Lung (tissue), 12 donors: ENCODE measurements around the gene SLC44A5. TPM values are rescaled to one million over a fixed set of nuclear protein-coding genes. Genes with fewer than 3 reads are reported as not detected.
A peak's percentile ranks its signal among the peaks of the same experiment; 100 is the strongest.

Source experiments
- ATAC-seq: fragments of 200-7000 bp; cut with Tn5 transposase; one replicate; pipeline ENCODE4 v1.9.1; 2020; ENCODE audit warnings: moderate number of reproducible peaks; ENCODE audit not compliant: insufficient read depth, low FRiP score
- DNase-seq, 3 donors: peaks; one replicate each; pipeline ENCODE4 v3.0.0-alpha.2; 2013 to 2017
- H3K27ac ChIP-seq, 2 donors: one replicate each; pipeline ENCODE4 v1.5.1; 2013; ENCODE audit warnings: mild to moderate bottlenecking in 2 of 2, moderate library complexity in 2 of 2, control low read depth in 1 of 2, inconsistent platforms in 1 of 2, low read depth in 1 of 2, low read length in 1 of 2
- H3K27me3 ChIP-seq, 3 donors: one replicate each; pipeline ENCODE4 v1.5.1; 2013; ENCODE audit warnings: low read length in 2 of 3; ENCODE audit not compliant: control insufficient read depth in 3 of 3, insufficient read depth in 3 of 3
- H3K36me3 ChIP-seq, 4 donors: one replicate each; pipeline ENCODE4 v1.5.1; 2013; ENCODE audit warnings: low read length in 4 of 4, mild to moderate bottlenecking in 1 of 4, moderate library complexity in 1 of 4; ENCODE audit not compliant: control insufficient read depth in 4 of 4, insufficient read depth in 4 of 4
- H3K4me1 ChIP-seq, 5 donors: one replicate each; pipeline ENCODE4 v1.5.1; 2013; ENCODE audit warnings: low read length in 5 of 5, mild to moderate bottlenecking in 2 of 5, moderate library complexity in 1 of 5; ENCODE audit not compliant: control insufficient read depth in 5 of 5, insufficient read depth in 5 of 5
- H3K4me3 ChIP-seq: one replicate; pipeline ENCODE4 v1.5.1; 2013; ENCODE audit warnings: mild to moderate bottlenecking, control low read depth, moderate library complexity
- H3K9ac ChIP-seq, 2 donors: one replicate each; pipeline ENCODE4 v1.5.1; 2013; ENCODE audit warnings: low read length in 2 of 2, control low read depth in 1 of 2; ENCODE audit not compliant: insufficient read depth in 1 of 2
- H3K9me3 ChIP-seq, 4 donors: one replicate each; pipeline ENCODE4 v1.5.1; 2013; ENCODE audit warnings: low read length in 3 of 4, mild to moderate bottlenecking in 1 of 4, moderate library complexity in 1 of 4; ENCODE audit not compliant: control insufficient read depth in 4 of 4, insufficient read depth in 3 of 4
- WGBS, 2 donors: extraction: QIAGEN DNeasy Blood & Tissue Kit; methylation state at CpG; one replicate each; pipeline ENCODE4 v1.1.7; 2013; 5-methylcytosine and 5-hydroxymethylcytosine counted together
- polyA plus RNA-seq, 2 donors: library from polyadenylated mRNA; stranded (reverse); fragments of 200-250 nt; gene quantifications; one replicate each; pipeline ENCODE4 v1.2.1, GENCODE V29; 2013
- total RNA-seq, 2 donors: library from RNA; depleted of rRNA in 1 of 2; stranded (reverse); fragments of >200 nt in 1 of 2; gene quantifications; one replicate each; pipeline ENCODE4 v1.2.1, GENCODE V29; 2014 to 2021
- TF ChIP-seq, protein P1 (sequence below): IDR thresholded peaks from 2 replicates; pipeline ENCODE4 v1.5.1; 2012; ENCODE audit warnings: mild to moderate bottlenecking; ENCODE audit errors: control extremely low read depth, extremely low read depth
- donor health status: control.
- donor health status: control.
- donor health status: Bipolar disorder and iron deficiency.
- donor health status: healthy.
- donor health status: DM: yes; HTN: yes; CAD: no.

The SLC44A5 gene
- total and polyA plus RNA-seq, 4 donors, result 0.10 to 1.6 (median 0.43) TPM

DNA sequence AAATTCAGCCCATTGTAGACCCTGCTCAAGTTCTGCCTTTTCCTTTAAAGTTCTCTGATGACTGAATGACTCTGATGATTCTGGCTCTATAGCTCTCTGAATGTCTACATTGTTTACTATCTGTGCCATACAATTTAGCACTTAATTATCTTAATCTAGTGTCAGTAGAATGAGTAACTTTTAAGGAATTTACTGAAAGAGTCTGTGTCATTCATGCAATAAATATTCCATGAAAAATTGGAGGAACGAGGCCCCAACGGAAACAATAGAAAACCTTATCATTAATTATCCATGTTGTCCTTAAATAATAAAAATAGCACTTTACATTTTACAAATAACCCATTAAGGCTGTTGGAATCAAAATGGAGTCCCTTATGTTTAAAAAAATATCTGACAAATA lies 77.8 kb downstream of the SLC44A5 start:
- Histone ChIP-seq H3K9ac (no peak overlapping the region), H3K9me3 (no peaks in the 10 kb centered on the region), H3K4me1 (no peaks in the 10 kb centered on the region), H3K27me3 (no peaks in the 10 kb centered on the region), H3K36me3 (no peaks in the 10 kb centered on the region), H3K4me3 (no peak overlapping the region), H3K27ac (no peak overlapping the region)
- ATAC-seq (no peak), DNase-seq (no peak)
- 44 to 67% methylated on average over 2 of the region's 2 CpGs for WGBS, 2 donors
- TF ChIP-seq, protein P1, sequence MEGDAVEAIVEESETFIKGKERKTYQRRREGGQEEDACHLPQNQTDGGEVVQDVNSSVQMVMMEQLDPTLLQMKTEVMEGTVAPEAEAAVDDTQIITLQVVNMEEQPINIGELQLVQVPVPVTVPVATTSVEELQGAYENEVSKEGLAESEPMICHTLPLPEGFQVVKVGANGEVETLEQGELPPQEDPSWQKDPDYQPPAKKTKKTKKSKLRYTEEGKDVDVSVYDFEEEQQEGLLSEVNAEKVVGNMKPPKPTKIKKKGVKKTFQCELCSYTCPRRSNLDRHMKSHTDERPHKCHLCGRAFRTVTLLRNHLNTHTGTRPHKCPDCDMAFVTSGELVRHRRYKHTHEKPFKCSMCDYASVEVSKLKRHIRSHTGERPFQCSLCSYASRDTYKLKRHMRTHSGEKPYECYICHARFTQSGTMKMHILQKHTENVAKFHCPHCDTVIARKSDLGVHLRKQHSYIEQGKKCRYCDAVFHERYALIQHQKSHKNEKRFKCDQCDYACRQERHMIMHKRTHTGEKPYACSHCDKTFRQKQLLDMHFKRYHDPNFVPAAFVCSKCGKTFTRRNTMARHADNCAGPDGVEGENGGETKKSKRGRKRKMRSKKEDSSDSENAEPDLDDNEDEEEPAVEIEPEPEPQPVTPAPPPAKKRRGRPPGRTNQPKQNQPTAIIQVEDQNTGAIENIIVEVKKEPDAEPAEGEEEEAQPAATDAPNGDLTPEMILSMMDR, result no peak

- ATAC-seq (no peak), DNase-seq (no peak)
- no peaks in the 10 kb centered on the region for H3K27me3 ChIP-seq
- no peak overlapping the region for H3K9ac ChIP-seq
- H3K4me3 ChIP-seq, result no peak overlapping the region
- no peaks in the 10 kb centered on the region for H3K36me3 ChIP-seq
- TF ChIP-seq, protein P1, result no peak
- whole genome bisulfite sequencing, 2 donors, result 70 to 78% methylated on average over 2 of the region's 2 CpGs
- no peak overlapping the region for H3K27ac ChIP-seq
- no peaks in the 10 kb centered on the region for H3K4me1 ChIP-seq
- H3K9me3 ChIP-seq, result no peaks in the 10 kb centered on the region
Observed at GRCh38 chr1:75531570-75531969, 79.3 kb downstream of the SLC44A5 start.

DNA sequence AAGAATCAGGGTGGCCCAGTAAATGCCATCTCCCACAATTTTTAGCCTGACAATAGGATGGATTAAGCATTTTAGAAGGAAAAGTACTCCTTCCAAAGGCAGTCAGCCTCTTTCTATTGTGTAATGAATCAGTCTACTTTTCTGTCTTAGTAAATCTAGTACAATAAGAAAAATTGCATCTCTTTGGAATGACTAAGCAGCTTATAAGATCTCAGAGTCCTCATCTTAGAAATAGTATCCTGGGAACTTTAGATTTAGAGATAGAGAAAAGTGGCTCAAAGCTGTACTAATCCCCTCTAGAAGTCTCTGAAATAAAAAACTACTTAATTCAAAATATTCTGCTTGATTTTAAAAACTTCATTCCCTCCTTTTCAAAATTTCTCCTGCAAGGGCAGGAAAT lies 81.4 kb downstream of the SLC44A5 start:
- DNase-seq (no peak), ATAC-seq (no peak)
- no peaks in the 10 kb centered on the region for H3K9me3 ChIP-seq
- H3K4me3 ChIP-seq, result no peak overlapping the region
- no peak overlapping the region for H3K9ac ChIP-seq
- H3K4me1 ChIP-seq, result no peaks in the 10 kb centered on the region
- H3K36me3 ChIP-seq, result no peaks in the 10 kb centered on the region
- TF ChIP-seq, protein P1, result no peak
- no peaks in the 10 kb centered on the region for H3K27me3 ChIP-seq
- no peak overlapping the region for H3K27ac ChIP-seq

- H3K27me3 ChIP-seq, result no peaks in the 10 kb centered on the region
- DNase-seq (peak in 1 of 3 donors; percentile 4), ATAC-seq (no peak)
- H3K9ac ChIP-seq, result no peak overlapping the region
- TF ChIP-seq, protein P1, result no peak
- H3K36me3 ChIP-seq, result no peaks in the 10 kb centered on the region
- H3K4me3 ChIP-seq, result no peak overlapping the region
- H3K27ac ChIP-seq, result no peak overlapping the region
- H3K9me3 ChIP-seq, result no peaks in the 10 kb centered on the region
- H3K4me1 ChIP-seq, result no peaks in the 10 kb centered on the region
Observed at GRCh38 chr1:75528001-75528400, 82.9 kb downstream of the SLC44A5 start.
